Measurements from ENCODE around the gene KSR1.
"Not testable (repeated sequence)": the region's sequence is repeated elsewhere in the genome, so short reads cannot be mapped to it uniquely, and the experiment has no call there.

KSR1 gene

DNA sequence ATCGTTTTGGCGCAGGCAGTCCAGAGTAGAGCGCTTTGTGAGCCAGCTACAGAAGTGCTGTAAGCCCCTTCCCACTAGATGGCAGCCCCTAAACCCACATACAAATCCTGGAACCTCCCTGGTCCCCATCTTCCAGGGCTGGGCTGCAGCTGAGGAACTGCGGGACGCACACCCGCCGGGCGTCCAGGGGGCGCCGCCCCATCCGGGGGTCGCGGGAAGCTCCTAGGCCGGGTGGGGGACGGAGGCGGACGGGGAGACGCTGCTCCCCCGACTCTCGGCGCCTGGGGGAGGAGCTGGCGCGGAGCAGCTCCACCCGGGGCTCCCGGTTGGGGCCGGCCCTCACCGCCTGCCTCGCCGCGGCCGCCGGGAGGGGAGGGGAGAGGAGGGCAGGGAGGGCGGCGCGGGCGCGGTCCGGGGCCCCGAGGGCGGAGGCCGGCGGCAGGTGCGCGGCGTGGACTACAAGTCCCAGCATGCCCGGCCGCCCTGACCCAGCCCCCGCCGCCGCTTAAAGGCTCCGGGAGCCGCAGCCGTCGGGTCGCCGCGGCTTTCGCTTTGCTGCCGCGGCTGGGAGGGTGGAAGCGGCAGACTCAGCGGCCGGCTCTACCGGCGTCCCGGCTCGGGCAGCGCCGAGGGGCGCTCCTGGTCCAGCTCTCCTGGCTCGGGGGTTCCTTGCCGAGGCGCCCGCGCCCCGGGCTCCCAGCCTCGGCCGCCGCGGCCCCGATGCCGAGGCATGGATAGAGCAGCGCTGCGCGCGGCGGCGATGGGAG is at the start of gene KSR1:
Gene KSR1, plus strand, starts transcription at position 535 of the 767 bp plus-strand sequence. Its CDS starts 196 bp downstream, at position 731.
- FAIRE-seq = no peak

DNA sequence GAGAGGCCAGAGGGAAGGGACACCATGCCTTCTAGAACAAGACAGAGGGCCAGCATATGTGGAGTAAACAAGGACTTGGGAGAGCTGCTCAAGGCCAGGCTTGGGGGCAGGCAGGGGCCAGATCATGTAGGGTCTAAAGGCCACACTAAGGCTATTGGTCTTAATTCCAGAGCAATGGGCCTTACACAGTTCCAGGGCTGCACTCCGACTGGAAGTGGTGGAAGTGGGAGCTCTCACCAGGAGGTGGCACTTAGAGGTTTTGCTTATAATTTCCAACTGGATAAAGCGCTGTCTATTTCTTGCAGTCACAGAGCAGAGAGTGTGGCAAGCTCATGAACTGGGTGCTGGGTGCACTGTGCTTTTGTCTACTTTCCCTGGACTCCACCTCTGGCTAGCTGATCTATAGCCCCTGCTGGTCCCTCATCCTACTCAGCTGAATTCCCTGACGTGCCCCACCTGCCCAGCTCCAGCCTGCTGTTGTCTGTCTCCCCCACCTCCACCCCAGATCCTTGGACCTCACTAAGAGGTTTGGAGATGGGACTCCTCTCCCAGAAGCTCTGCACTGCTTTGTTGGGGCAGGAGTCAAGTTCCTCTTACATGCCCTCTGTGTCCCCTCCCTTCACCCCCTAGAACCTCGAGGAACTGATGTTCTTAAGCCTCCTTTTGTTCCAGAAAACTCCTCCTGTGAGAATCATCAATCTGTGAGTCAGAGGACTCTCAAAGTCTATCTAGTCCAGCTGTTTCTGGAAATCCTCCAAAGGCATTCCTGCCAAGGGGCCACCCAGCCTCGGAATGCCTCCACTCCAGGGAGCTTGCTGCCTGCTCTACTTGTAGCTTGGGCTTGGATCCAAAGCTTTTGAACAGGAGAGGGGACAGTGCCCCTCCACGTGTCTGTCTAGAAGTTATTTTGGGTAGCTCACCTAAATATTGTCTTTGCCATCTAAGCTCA is 48.1 kb upstream of the KSR1 start:
- FAIRE-seq = no peak

DNA sequence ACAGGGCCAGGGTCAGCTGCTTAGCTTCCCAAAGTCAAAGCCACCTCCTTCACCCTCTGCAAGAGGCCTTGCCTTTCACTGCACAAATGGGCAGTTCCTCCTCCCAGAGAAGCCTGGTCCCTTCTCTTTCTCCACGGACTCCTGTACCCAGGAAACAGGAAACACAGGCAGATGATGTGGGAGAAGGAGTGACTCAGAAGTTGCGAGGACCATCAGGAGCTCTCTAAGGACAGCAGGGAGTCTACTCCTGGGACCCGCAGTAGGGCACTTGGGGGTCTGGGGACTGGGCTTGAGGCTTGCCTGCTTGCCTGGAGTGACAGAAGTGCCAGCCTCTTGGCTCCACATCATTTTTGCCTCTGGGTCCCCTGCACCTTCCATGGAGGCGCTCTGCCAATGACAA is 47.4 kb upstream of the KSR1 start:
- FAIRE-seq = no peak

DNA sequence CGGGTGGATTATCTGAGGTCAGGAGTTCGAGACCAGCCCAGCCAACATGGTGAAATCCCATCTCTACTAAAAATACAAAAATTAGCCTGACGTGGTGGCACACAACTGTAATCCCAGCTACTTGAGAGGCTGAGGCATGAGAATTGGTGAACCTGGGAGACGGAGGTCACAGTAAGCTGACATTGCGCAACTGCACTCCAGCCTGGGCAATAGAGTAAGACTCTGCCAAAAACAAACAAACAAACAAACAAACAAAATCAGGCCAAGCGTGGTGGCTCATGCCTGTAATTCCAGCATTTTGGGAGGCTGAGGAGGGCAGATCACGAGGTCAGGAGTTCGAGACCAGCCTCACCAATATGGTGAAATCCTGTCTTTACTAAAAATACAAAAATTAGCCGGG is 44.1 kb upstream of the KSR1 start:
- not testable (repeated sequence) for FAIRE-seq

DNA sequence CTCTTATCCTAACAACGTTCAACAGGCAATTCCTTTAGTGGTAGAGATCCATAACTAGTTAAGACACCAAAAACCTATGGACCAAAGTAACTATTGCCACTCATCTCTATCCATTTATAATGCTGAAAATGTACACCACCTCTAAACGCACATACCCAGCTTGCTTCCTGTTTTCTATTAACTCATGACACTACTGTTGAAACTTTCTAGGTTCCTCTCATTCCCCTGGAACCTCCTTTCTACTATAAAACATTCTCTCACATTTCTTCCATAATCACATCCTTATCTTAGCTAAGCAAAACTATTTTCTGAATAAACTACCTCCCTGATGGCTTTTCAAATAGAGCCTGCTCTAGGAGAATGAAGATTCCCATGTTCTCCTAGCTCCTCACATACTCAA is 42.9 kb upstream of the KSR1 start:
- FAIRE-seq = no peak

DNA sequence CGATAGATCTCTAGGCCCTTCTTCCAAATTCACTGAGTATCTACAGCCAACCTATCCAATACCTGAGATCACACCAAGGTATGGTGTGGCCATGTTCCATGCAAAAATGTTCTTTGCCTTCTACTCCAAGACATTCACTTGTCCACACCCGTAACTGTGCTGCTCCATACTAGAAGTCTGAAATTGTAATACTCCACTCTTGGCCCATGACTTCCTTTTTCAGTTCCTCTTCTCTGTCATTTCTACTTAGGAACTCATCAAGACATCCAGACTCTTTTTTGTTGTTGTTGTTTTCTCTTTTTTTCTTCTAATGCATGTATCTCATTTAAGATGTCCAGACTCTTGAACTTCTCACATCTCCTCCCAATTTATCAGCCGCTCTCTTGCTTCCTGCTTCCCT is 42.5 kb upstream of the KSR1 start:
- FAIRE-seq = no peak

DNA sequence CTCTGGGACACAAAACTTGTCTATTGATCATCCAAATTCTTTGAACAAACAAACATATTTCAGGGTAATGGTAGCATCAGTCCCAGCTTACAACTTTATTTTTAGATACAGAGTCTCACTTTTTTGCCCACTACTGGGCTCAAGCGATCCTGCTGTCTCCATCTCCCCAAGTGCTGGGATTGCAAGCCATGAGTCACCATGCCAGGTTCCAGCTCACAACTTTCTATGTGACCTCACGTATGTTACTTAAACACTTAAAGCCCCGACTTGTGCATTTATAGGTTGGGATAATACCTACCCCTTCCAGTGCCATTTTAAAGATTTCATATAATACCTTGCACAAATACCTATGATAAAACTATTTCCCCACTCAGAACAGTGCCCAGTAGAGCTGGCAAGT is 42.0 kb upstream of the KSR1 start:
- FAIRE-seq = no peak

DNA sequence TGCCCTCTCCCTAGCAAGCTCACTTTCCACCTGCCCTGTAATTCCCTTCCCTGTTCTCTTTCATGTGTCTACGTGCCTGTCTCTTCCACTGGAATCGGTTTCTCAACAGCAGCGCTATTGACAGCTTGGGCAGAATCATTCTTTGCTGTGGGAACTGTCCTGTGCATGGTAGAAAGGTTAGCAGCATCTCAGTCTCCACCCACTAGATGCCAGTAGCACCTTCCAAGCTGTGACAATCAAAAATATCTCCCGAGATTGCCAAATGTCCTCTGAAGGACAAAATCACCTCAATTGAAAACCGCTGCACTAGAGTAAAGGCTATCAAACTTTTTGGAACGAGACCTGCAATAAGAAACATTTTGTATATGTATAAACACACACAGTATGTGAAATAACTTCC is 41.6 kb upstream of the KSR1 start:
- no peak for FAIRE-seq

DNA sequence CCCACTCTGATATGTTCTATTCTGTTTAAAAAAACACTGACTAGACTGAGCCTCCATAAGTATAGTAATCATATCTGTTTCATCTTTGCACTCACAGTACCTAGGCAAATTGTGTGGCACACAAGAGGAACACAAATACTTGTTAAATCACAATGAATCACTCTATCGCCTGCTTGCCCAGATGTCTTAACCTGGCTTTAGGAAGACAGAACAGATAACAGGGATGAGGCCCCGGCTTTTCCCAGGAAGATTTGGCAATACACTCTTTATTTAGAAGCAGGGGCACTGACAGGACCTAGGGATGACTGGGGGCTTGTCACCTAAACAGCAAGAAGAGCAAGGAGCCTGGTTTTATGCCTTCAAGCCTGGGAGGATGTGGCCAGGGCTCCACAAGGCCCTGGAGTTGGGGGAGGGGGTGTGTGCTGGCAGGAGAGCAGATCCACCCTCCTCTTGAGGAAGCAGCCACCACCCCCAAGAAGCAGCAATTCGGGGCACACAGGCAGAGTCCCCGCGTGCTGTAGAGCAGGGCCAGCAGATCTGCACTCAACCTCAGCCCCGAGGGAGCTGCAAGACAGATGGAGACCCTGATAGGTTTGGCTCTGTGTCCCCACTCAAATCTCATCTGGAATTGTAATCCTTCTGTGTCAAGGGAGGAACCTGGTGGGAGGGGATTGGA is 41.0 kb upstream of the KSR1 start:
- FAIRE-seq = no peak

DNA sequence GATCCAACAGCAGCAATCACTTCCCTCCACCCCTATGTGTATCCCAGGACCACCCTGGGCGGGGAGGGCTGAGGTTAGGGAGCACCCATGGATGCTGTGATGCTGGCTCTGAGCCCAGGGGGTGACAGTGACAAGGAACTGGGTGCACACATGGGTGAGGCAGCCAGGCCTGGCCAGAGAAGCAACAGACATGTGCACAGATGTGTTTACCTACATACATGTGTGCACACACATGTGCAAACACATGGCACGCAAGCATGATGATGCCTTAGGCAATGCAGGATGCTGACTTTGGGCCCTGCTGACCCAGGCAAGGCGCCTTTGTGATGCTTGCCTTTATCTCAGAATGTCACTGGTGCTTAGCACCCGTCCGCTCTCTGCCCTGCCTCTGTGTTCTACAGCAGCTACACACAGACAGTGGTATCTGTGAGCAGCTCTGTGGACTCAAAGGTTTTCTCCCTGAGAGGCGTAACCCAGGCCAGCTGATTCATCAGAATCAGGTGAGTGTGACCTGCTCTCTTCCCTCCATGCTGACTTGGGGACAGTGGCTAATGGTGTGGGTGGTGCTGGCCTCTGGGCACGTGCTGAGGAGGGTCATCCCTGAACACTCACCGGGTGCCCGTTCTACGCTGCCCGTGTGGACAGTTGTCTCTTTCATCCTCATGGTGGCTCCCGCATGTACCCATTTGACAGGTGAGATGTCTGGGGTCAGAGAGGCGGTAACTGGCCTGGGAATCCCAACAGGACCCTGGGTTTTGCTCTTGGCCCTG is 38.5 kb upstream of the KSR1 start:
- FAIRE-seq = no peak

DNA sequence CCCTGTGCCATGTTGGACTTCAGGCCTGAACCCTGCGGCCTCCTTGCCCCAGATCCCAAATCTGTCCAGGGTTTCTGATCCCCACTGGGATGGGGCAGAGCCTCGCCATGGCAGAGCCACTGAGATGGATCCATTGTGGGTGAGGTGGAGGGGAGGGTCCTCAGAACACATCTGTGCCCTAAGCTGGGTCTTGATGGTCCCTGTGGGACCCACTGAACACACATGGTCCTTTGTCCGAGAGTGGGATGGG is 38.0 kb upstream of the KSR1 start:
- no peak for FAIRE-seq

DNA sequence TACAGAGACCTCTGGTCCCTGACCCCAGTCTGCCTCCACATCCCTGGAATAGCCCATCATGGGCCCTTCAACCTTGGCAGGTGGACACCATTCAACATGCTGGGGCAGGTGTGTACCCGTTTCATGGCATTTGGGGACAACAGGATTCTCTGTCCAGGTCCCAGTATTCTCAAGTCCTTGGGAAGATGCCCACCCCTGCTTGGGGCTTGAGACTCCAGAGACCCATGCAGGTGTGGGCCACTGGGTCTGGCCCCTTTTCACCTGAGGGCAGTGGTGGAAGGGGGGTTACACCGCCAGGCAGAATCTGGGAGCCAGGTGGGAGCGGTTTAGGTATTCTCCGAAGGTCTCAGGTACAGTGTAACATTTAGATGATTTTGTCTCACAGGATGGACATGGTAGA is 37.1 kb upstream of the KSR1 start:
- FAIRE-seq = no peak

DNA sequence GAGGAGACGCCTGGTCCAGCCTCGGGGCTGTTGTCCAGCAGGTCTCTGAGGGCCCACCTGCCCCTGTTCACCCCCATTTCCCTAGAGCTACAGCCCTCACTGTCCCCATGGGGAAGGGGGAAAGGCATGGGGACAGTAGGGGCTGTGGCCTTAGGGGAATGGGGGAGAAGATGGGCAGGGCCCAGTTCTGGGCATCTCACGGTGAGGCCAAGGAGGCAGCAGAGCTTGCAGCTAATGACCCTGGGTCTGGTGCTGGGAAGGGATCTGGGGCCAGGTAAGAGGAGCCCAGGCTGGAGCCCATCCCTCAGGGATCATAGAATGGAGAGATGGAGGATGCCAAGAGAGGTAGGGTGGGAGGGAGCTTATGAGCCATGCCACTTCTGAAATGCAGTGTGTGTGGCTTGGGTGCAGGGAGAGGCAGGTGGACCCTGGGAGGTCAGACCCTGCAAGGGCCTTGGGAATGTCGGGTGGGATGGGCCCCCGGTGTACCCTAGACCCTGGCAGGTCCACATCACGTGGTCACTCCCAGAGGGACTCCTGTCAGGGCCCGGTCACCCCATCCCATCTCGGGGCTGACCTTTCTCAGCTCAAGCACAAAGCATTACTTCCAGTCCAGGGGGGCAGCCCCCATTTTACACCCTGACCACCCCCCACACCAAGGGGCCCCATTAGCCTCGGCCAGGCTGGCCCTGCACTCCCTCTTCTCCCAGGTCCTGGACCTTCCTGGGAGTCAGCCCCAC is 35.9 kb upstream of the KSR1 start:
- no peak for FAIRE-seq

DNA sequence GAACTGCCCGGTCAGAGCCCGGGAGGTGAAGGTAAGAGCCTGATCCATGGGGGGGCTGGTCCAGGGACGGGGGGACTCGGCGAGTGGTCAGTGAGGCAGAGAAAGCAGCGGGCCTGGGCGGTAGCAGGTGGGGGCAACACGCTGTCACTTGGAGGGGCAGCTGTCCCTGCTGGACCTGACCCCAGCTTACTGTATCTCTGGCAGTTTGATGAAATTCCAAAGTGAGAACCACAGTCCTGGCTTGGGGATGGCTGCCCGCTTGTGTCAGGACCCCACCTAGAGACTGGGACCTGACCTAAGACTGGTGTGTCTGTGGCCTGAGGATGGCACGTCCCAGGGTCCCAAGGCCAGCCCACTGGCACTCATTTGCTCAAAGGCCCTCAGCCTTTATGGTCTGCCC is 35.1 kb upstream of the KSR1 start:
- FAIRE-seq = no peak

DNA sequence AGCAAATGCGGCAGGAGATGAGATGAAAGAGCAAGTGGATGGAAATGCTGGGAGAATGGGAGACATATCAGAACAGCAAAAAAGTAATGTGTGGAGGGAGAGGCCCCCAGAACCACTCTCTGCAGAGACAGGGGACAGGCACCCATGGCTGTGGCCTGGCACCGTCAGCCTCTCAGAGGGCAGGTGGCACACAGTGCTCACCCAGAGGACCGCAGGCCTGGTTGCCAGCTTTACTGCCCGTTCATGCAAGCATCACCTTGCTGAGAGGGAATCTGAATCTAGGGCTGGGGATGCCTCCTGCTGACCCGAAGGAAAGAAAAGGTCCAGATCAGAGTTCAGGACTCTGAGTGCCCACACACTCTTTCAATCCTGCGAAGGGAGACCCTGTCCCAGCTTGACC is 34.6 kb upstream of the KSR1 start:
- FAIRE-seq = not testable (repeated sequence)

DNA sequence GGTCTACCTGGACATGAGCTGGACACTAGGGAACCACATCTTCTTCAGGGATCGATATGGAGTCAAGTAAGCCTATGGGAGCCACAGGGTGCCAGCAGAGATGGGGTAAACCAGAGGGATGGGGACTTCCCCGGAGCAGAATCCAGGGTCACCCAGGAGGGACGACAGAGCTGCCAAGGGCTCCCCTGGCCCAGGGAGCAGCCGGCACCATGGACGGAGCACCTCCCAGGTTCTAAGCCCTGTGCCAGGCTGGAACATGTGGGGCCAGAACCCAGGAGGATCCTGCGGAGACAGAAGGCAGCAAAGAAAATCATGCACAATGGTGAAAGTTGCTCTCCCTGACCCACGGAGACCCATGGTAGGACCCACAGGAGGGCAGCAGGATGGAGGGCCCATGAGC is 33.6 kb upstream of the KSR1 start:
- no peak for FAIRE-seq

DNA sequence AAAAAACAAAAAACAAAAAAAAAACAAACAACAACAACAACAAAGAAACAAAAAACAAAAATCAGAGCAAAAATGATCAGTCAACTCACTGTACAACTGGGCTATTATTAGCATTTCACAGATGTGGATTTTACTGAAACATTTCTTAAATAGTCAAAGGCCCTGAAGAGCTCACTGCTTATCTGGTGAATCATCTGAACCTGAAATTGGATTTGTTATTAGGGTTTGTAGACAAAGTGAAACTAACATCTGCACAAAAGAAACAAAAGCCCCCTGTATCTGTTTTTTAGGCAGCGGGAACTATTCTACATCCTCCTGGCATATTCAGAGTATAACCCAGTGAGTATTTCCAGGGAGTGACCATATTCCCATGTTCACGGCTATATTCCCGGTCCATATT is 32.6 kb upstream of the KSR1 start:
- FAIRE-seq = no peak

DNA sequence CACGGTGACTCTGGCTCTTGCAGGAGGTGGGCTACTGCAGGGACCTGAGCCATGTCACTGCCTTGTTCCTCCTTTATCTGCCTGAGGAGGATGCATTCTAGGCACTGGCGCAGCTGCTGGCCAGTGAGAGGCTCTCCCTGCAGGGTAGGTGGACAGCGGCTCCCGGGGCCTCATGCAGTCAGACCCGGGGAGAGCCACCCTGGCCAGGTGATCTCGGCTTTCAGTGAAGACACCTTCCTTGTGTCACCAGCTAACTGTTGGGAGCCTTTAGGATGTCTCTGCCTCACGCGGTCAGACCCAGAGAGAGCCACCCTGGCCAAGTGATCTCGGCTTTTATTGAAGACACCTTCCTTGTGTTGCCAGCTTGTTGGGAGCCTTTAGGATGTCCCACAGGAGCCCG is 31.7 kb upstream of the KSR1 start:
- FAIRE-seq = no peak

DNA sequence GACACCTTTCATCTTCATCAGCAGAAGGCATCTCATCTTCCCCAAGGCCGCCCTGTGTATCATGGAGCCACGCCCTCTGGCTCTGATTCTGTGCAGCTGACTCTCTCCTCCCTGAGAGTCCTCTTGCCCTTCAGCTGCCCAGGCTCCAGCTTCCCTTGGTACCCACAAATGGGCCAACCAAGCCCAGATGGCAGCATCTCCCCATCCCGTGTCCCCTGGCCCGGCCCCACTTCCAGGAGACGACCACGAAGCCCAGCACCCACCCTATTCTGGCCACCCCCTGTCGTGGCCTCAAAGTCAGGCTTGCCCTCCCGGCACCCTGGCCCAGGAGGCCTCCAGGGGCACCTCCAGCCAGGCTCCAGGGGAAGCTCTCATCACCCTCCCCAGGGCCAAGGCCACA is 31.3 kb upstream of the KSR1 start:
- FAIRE-seq = no peak

DNA sequence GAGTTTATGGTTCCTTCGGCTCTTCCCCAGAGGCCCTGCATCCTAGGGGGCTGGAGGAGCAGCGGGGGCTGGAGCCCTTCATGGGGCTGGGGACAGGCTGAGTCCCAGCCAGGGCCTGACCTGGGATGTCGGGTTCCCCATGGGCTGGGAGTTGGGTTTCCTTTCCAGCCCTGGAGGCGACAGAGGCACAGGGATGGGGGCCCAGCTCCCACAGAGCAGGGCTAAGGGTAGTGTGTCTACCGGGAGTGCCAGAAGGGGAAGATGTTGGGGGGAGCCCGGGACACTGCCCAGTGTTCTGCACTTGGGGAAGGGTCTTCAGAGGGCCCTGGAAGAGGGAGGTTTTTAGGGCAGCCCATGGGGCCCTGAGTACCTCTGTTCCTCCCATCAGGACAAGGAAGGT is 30.7 kb upstream of the KSR1 start:
- FAIRE-seq = not testable (repeated sequence)

DNA sequence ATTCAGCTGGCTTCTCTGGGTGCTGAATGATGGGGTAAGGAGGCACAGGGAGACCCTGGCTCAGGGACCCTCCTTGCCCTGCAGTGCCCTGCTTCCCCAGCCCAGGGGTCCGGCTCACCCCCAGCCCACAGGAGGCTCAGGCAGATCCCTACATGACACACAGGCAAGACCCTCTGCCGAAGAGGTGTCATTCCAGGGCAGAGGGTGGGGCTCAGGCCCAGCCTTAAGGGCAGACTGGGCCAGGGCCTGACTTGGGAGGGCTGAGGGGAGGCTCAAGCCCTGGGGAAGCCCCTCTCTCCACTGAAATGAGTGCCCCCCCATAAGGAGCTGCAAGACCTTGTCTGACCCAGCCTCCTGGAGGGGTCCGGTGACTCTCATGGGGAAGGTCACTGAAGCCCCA is 30.3 kb upstream of the KSR1 start:
- FAIRE-seq = no peak

DNA sequence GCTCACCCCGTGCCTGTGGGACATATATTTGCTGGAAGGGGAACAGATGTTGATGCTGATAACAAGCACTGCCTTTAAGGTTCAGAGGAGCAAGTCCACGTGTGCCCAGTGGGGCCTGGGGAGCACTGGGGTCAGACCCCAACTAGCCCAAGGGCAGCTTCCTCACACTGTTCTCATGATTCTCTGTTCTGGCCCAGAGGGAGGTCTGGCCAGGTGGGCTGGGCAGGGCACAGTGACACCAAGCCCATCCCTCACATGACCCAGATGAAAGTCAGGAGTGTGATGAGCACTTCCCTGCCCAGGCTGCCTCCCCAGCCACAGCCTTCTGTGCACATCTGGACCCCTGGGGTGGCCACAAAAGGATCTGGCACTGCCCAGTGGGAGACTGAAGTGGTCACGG is 29.8 kb upstream of the KSR1 start:
- not testable (repeated sequence) for FAIRE-seq

All from islet of Langerhans (tissue), 1 donor.